GM06990 (cell line): ENCODE measurements around the gene STXBP1.

ENCODE experiments used
- DNase-seq: peaks from one replicate; pipeline ENCODE4 v3.0.0-alpha.2; 2011; ENCODE audit not compliant: insufficient read length; ENCODE audit errors: extremely low read depth
- H3K27me3 ChIP-seq: replicated peaks from 2 replicates; pipeline ENCODE4 v1.6.0; 2011; ENCODE audit warnings: low read length; ENCODE audit not compliant: control insufficient read depth, insufficient read depth
- H3K36me3 ChIP-seq: 2 replicates; pipeline ENCODE4 v1.5.1; 2011; ENCODE audit warnings: low read length; ENCODE audit not compliant: control insufficient read depth, insufficient read depth
- H3K4me3 ChIP-seq: replicated peaks from 2 replicates; pipeline ENCODE4 v1.5.1; 2011; ENCODE audit warnings: low read depth, mild to moderate bottlenecking, control low read depth, low read length
- CTCF ChIP-seq: IDR thresholded peaks from 2 replicates; pipeline ENCODE4 v1.5.1; 2011; ENCODE audit warnings: low read length, control low read depth, mild to moderate bottlenecking, inconsistent platforms; ENCODE audit not compliant: insufficient read depth, poor library complexity, severe bottlenecking

The STXBP1 gene

GRCh38 chr9:127566351-127567001 is 45.6 kb upstream of the STXBP1 start:
- no peak for TF ChIP-seq CTCF
- H3K4me3 ChIP-seq = no peak overlapping the region
- DNase-seq = no peak
- H3K27me3 ChIP-seq = no peaks in the 10 kb centered on the region; the same call in 1 of the 2 replicates
- no peaks in the 10 kb centered on the region for H3K36me3 ChIP-seq

GRCh38 chr9:127567035-127567729 is 44.9 kb upstream of the STXBP1 start:
- Histone ChIP-seq H3K36me3 (no peaks in the 10 kb centered on the region), H3K27me3 (no peaks in the 10 kb centered on the region; the same call in 1 of the 2 replicates), H3K4me3 (no peak overlapping the region)
- no peak for TF ChIP-seq CTCF
- no peak for DNase-seq

- no peaks in the 10 kb centered on the region; the same call in 1 of the 2 replicates for H3K27me3 ChIP-seq
- no peaks in the 10 kb centered on the region for H3K36me3 ChIP-seq
- DNase-seq = no peak
- TF ChIP-seq CTCF = no peak
- H3K4me3 ChIP-seq = peak overlapping the region; percentile 47
Measured at GRCh38 chr9:127567730-127568617, 44.1 kb upstream of the STXBP1 start.

- Histone ChIP-seq H3K36me3 (no peaks in the 10 kb centered on the region), H3K4me3 (peak overlapping the region; percentile 47), H3K27me3 (no peaks in the 10 kb centered on the region; the same call in 1 of the 2 replicates)
- DNase-seq = no peak
- TF ChIP-seq CTCF = no peak
Measured at GRCh38 chr9:127568618-127568970, 43.5 kb upstream of the STXBP1 start.

GRCh38 chr9:127568971-127569885 is 42.8 kb upstream of the STXBP1 start:
- TF ChIP-seq CTCF = no peak
- peak; percentile 72 for DNase-seq
- H3K27me3 ChIP-seq = no peaks in the 10 kb centered on the region; the same call in 1 of the 2 replicates
- H3K36me3 ChIP-seq = no peaks in the 10 kb centered on the region
- H3K4me3 ChIP-seq = peak overlapping the region; percentile 66
